ENCODE results near the gene NRG3.

DNA sequence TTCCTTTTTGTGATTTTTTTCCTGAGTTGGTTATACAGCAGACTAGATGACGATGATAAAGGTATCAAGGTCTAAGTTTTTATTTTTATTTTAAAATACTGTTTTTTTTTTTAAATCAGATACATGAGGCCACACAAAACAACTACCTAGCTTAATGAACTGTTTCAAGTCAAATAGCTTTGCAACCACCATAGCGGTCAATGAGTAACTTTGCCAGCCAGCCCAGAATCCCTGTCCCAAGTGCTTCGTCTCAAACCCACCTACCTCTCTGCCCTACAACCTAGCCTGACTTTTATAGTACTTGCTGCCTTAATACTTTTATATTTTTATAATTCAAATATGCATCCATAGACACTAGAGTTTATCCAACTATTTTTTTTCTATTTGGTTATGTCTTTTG lies 676.5 kb downstream of the NRG3 start:
- TF ChIP-seq, protein P1, sequence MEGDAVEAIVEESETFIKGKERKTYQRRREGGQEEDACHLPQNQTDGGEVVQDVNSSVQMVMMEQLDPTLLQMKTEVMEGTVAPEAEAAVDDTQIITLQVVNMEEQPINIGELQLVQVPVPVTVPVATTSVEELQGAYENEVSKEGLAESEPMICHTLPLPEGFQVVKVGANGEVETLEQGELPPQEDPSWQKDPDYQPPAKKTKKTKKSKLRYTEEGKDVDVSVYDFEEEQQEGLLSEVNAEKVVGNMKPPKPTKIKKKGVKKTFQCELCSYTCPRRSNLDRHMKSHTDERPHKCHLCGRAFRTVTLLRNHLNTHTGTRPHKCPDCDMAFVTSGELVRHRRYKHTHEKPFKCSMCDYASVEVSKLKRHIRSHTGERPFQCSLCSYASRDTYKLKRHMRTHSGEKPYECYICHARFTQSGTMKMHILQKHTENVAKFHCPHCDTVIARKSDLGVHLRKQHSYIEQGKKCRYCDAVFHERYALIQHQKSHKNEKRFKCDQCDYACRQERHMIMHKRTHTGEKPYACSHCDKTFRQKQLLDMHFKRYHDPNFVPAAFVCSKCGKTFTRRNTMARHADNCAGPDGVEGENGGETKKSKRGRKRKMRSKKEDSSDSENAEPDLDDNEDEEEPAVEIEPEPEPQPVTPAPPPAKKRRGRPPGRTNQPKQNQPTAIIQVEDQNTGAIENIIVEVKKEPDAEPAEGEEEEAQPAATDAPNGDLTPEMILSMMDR (IDR thresholded peaks at IDR 0.05; ENCODE audit: low read length), result no peak
- no peak for TF ChIP-seq EZH2 (IDR thresholded peaks at IDR 0.05; ENCODE audit: borderline replicate concordance, low read length)
